GM19372 (cell line): ENCODE results near the gene POLR2A.
"Not testable (repeated sequence)": the region's sequence is repeated elsewhere in the genome, so short reads cannot be mapped to it uniquely, and the experiment has no call there.

Experiments used
- ATAC-seq: cut with Tn5 transposase; IDR thresholded peaks from one replicate; pipeline ENCODE4 v1.9.1; 2021; ENCODE audit warnings: mild to moderate bottlenecking, low read depth, moderate library complexity; ENCODE audit not compliant: unreplicated experiment

POLR2A gene

DNA sequence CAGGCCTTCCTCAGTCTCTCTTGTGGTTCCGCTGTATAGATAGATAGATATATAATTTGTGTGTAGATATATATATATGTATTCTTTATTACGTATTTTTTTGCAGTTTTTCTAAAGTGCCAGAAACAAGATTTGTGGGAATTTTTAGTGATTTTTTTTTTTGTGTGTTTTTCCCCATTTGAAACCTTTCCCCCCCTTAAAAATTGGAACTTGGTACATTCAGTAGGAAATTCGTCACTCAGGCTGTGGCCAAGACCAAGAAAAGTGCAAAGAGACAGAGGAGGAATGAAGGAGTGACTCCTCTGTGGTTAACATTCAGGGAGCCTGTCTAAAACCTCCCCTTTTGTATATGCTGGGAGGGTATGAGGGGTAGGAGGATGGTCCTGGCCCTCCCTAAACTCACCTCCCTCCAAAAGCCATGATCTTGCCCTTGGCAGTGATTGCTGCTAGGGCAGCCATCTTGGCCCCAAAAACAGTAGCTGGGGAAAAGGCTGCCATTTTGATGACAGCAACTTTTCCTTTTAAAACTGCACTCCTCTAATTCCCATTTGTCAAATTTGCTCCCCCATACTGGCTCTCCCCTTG, 24.1 kb upstream of the POLR2A start:
- no peak for ATAC-seq

DNA sequence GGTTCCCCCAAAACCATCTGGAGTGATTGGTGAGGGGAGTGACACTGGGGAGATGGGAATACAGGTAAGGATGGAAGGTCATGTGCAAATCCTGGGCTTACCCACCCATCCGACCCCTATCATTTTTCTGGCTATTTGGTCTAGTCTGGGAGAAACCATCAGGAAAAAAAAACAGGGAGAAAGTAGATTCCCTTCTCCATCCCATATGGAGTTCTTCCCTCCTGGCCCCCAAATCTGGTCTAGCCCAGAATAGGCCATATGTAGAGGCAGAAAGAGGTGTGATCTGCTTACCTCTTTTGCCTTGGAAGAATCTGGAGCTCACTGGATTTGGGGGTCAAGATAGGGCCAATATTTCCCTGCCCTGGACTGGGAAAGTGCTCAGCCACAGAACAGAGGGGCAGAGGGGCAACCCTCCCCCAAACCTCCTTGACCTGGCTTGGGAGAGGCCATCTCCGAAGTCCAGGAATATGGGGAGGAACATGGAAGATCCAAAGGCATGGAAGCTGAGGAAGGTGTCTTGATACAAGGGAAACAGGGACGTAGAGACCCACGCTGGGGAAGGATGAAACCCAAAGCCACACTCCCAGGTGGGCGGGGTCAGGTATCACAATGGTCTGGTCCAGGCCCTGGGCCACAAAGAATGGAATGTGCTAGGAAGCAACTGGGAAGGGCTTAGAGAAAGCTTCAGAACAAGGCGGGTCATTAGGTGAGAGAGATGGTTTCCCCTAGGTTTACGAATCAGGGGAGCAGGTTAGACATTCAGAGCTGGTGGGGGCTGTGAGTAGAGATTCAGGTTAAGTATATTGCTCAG, 23.1 kb upstream of the POLR2A start:
- no peak for ATAC-seq

DNA sequence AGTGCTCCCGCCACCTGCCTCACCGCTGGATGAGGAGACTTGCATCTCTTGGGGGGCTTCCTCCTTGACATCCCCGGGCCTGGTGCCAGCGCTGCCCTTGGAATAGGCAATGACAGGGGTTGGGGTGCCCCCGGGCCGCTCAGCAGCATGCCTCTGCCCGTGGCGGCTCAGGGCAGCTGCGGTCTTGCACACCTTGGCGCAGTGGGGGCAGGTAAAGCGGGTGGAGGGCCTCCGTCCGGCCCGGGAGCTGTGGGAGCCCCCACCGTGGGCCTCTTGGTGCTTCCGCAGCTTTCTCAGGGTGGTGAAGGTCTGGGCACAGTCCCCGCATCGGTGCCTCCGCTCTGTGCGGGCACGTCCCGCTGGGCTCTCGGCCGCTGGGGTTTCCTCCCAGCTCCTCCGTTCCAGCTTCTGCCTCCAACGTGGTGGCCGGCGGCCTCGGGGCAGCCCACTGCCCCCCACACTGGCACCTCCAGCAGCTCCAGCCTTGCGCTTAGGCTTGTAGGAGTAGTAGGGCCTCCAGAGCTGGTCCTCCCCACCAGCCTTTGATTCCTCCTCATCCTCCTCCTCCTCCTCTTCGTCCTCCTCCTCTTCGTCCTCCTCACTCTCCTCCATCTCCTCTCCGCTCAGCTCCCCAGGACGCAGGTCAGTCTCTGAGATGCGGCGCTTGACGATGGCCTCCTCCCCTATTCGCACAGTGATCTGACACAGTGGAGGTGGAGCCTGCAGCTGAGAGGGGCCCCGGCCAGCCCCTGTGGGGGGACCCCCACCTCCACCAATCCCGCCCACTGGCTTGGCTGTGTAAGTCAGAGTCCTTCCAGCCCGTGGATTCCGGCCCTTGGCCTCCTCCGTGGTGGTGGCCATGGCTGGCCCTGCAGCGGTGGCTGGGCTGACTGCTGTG, 21.4 kb upstream of the POLR2A start:
- no peak for ATAC-seq

DNA sequence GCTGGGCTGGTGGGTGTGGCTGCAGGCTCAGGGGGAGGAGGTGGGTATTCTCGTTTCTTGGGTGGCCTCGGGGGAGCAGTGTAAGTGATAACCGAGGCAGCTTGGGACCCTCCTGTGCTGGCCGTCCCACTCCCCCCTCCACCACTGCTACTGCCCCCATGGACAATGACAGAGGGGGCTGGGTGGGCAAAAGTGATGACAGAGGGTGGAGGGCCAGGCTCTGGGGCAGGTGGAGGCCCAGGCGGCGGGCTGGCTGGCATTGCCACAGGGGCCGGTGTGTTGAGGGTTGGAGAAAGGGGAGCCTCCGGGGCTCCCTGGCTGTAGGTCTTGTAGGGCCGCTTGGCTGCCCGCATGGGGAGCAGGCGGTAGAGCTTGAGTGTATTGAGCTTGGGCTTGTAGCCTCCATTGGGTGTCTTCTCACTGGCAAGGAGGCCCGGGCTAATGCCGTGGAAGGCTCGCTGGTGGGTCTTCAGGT, 20.8 kb upstream of the POLR2A start:
- ATAC-seq: no peak

DNA sequence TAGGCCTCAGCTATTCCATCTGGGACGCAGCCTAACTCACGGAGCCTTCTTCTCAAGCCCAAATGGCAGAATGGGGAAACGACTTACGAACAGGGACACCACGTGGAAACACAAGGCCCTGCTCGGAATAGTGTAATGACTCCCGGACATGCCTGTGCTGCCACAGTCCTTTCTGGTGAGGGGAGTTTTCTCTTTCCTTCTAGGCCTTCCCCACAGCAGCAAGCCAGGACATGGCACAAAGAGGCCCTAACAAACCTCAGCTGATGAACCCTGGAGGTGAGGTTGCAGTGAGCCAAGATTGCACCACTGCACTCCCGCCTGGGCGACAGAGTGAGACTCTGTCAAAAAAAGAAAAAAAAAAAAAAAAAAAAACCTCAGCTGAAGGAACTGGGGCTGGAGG, 20.1 kb upstream of the POLR2A start:
- ATAC-seq: no peak

DNA sequence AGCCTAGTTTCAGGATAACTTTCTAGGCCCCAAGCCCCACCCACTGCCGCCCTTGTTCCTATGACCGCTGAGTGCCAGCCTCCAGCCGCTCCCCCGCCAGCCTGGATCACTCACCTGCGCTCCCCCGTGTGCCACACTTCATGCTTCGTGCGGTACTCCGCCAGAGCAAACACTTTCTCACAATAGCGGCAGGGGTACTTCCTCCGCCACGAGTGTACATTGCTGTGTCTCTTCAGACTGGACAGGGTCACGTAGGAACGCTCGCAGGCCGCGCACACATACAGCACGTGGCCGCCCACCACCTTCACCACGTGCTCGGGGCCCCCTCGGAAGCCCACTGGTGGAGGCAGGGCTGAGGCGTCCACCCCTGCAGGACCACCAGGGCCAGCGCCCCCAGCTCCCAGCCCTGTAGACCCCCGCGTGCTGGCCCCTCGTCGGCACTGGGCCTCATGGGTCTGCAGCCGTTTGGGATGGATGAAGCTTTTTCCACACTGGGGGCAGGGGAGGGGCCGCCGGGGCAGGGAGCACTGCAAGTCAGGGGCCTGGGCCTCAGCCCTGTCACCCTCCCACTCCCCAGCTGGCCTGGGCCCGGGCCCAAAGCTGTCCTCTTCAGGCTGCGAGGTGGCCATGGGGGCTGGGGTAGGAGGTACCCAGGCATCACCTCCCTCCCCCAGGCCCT, 18.4 kb upstream of the POLR2A start:
- no peak for ATAC-seq

DNA sequence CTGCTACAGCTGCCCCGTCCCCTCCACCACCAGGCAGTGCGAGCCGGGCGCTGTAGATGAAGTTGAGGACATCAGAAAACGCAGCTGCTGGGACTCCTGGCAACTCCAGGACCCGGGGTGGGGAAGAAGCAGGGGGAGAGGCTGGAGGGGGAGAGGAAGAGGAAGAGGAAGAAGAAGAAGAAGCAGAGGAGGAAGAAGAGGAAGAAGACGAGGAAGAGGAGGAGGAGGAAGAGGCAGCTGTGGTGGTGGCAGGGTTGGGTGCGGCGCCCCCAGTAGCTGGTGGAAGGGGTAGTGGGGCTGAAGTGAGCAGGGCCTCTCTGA, 17.9 kb upstream of the POLR2A start:
- no peak for ATAC-seq

DNA sequence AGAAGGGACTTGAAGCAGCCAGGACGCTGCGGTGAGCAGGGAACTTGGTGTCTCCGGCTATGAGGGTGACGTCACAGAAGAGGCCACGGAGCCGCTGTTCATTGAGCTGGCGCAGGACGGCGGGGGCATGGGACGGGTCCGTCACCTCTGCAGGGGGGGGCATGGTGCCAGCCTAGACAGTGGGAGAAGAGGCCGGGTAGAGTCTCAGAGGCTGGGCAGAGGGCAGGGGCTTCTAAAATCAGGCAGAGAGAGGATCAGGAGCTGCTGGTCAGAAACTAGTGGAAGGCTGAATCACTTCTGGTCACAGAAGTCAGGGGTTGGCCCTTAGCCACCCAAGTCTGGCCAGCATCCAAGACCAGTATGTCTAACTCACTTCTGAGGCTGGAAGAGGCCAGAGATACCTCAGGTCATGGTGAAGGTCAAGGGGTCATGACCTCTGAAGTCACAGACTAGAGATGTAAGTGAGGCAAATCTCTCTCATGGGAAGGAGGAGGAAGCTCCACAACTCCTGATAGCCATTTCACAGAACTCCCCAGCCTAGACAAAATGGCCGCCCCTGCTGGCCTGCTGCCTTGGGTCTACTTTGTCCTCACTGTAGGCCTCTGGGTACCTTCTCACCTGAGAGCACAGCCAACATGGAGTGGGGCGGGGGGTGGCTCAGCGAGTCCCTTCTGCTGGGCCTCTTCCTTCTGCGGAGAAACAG, 17.4 kb upstream of the POLR2A start:
- no peak for ATAC-seq

DNA sequence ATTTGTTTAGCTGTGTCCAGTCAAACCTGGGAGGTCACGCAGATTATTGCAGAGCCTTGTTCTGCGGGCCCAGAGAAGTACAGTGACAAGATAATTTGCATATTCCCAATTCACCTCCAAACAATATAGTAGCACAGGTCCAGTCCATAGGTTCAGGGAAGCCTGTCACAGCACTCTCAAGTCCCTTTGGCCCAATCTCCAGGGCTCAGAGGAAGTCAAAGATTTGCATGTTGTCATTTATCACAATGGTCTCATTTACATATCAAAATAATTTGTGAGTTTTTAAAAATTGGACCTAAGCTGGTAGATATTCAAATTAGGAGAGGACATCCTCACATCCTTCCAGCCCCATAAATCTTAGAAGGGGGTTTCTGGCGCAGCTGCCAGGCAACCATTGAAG, 16.7 kb upstream of the POLR2A start:
- ATAC-seq: no peak

DNA sequence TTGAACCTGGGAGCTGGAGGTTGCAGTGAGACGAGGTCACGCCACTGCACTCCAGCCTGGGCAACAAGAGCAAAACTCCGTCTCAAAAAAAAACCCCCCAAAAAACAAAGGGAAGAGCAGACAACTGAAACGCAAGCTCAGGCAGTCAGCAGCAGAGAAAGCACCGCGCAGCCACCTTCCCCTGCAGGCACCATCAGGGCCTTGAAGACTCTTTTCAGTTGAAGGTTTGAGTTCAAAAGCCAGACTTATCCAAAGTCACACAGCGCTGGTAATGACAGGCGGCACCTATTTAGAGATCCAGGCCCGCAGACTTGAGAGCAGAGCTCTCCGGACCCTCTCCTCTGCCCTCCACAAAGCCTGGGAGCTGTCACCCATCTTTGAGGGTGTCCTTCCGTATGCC, 15.9 kb upstream of the POLR2A start:
- ATAC-seq: no peak

DNA sequence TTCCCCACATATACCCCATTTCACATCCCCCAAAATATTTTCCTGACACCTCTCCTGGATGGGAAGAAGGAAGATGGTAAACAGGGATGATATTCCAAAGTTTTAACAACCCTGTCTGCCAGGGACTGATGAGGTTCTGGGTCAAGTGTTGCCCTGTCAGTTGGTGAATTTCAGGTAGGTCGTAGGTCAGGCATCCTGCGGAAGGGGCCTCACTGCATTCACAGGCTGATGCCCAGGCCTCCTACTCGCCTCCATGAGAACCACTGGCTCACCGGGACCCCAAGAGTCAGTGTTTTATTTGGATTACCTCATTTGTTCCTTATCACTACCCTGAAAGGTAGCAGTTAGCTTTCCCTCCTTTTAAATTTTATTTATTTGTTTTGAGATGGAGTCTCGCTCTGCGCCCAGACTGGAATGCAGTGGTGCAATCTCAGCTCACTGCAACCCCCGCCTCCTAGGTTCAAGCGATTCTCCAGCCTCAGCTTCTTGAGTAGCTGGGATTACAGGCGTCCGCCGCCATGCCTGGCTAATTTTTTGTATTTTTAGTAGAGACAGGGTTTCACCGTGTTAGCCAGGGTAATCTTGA, 15.3 kb upstream of the POLR2A start:
- ATAC-seq: no peak

DNA sequence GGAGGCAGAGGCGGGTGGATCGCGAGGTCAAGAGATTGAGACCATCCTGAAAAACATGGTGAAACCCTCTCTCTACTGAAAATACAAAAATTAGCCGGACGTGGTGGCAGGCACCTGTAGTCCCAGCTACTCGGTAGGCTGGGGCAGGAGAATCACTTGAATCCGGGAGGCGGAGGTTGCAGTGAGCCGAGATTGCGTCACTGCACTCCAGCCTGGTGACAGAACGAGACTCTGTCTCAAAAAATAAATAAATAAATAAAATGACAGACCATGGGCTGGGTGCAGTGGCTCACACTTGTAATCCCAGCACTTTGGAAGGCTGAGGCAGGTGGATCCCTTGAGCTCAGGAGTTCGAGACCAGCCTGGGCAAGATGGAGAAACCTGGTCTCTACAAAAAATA, 14.3 kb upstream of the POLR2A start:
- ATAC-seq: not testable (repeated sequence)

DNA sequence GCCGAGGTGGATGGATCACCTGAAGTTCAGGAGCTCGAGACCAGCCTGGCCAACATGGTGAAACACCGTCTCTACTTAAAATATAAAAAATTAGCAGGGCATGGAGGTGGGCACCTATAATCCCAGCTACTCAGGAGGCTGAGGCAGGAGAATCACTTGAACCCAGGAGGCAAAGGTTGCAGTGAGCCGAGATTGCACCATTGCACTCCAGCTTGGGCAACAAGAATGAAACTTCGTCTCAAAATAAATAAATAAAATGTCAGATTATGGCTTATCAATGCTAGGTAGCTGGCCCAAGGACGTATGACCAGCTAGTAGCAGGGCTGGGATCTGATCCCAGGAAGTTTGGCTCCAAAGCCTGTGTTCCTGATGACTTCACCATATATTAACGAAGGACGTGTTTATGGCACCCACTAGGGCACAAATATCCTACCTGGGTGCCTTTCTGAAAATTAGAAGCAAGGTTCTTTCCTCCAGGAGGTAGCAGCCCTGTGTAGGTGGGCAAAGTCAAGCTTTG, 13.7 kb upstream of the POLR2A start:
- ATAC-seq: not testable (repeated sequence)

DNA sequence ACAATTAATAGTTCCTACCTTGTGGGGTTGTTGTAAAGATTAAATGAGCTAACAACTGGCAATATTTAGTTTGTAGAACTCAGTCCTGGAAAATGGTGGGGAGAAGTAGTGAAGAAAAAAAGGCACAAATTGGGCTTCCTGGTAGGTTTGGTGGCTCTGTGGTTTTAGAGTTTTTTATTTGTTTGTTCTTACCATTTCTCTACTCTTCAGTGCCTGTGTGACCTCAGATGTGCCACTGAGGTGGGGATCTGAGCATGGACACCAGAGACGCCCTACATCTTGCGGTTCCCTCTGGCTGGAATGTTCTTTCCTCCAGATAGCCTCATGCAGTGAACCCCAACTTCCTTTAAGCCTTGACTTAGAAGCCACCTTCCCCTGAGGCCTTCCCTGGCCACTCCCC, 12.4 kb upstream of the POLR2A start:
- no peak for ATAC-seq

DNA sequence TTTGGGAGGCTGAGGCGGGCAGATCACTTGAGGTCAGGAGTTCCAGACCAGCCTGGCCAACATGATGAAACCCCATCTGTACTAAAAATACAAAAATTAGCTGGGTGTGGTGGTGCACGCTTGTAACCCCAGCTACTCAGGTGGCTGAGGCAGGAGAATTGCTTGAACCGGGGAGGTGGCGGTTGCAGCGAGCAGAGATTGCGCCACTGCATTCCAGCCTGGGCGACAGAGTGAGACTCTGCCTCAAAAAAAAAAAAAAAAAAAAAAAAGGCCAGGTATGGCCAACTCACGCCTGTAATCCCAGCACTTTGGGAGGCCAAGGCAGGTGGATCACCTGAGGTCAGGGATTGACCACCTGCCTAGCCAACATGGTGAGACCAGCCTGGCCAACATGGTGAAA, 9.4 kb upstream of the POLR2A start:
- ATAC-seq: not testable (repeated sequence)

DNA sequence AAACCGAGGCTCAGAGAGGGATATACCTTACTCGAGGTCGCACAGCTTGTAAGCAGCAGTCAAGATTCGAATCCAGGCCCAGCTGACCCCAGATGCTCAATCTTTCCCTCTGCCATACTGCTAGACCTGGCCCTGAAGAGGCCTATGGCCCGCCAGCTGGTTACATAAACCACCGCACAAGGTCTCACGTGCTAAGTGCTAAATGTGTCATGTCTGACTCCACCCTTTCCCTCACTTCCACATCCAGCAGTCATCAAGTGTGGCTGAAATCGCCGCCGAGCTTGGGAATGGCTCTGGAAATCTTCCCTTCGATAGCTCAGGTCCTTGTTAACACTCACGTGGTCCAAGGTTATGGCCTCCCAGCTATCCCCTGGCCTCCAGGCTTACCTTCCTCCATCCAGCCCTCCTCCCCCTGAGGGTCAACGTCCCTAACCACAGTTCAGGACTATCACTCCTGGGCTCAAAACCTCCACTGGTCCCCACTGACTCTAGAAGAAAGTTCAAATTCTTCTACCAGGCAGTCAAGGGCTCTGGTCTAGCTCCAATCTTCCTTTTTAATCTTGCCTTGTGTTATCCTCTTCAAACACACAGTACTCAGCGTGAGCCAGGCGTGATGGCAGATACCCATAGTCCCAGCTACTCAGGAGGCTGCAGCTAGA, 8.3 kb upstream of the POLR2A start:
- ATAC-seq: no peak

DNA sequence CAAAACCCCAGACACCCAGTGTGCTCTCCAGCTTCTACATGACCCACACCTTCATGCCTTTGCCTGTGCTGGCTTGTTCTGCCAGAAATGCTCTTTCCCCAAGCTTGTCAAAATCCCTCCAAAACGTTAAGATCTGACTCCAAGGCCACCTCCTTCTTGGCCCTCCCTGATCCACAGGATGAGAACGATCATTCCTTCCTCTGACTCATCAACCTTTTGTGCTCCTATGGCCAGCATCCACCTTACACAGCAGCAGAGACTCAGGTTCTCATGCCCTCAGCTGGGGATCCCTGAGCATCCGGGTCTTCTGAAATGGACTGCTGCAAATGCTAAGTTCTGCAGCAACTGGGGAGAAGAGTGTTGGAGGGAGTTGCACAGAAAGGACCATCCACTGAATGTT, 7.7 kb upstream of the POLR2A start:
- no peak for ATAC-seq

DNA sequence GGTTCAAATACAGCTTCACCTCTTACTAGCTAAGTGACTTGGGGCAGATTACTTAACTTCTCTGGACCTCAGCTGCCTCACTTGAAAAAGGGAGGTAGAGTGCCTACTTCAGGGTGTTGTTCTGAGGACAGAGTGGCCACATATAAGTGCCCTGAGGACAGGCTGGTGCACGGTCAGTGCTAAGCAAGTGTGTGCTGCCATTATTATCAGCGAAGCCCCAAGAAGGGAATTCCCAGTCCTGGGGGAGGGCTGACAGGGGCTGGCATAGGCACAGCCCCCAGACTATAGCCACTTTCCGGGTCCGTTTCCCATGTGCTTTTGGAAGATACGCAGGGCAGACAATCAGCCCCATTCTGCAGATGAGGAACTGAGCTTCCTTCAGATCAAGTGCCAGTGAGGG, 7.2 kb upstream of the POLR2A start:
- no peak for ATAC-seq
